Liver (tissue), 9 donors: Measurements from ENCODE around the gene CBLL1. TPM values are rescaled to one million over a fixed set of nuclear protein-coding genes. Genes with fewer than 3 reads are reported as not detected.

Source experiments
- DNase-seq: peaks from one replicate; pipeline ENCODE4 v3.0.0-alpha.2; 2017; ENCODE audit warnings: low spot score
- H3K27ac ChIP-seq, 2 donors: one replicate each; pipeline ENCODE4 v1.7.0; 2013; ENCODE audit warnings: inconsistent platforms in 2 of 2, low read length in 2 of 2, control low read depth in 1 of 2, low read depth in 1 of 2, mild to moderate bottlenecking in 1 of 2
- H3K27me3 ChIP-seq, 4 donors: one replicate each; pipeline versions ENCODE4 v1.6.1 to v1.7.0; 2013; ENCODE audit warnings: low read length in 3 of 4, inconsistent platforms in 1 of 4, mild to moderate bottlenecking in 1 of 4, moderate library complexity in 1 of 4; ENCODE audit not compliant: control insufficient read depth in 4 of 4, insufficient read depth in 4 of 4
- H3K36me3 ChIP-seq, 4 donors: one replicate each; pipeline versions ENCODE4 v1.6.1 to v1.7.0; 2013; ENCODE audit warnings: low read length in 3 of 4, mild to moderate bottlenecking in 3 of 4, low read depth in 1 of 4, moderate library complexity in 1 of 4; ENCODE audit not compliant: control insufficient read depth in 4 of 4, insufficient read depth in 3 of 4
- H3K4me1 ChIP-seq, 4 donors: one replicate each; pipeline versions ENCODE4 v1.6.1 to v1.7.0; 2013; ENCODE audit warnings: low read length in 3 of 4, mild to moderate bottlenecking in 3 of 4, moderate library complexity in 1 of 4; ENCODE audit not compliant: control insufficient read depth in 4 of 4, insufficient read depth in 4 of 4
- H3K4me3 ChIP-seq, 3 donors: one replicate each; pipeline versions ENCODE4 v1.6.1 to v1.7.0; 2013; ENCODE audit warnings: low read length in 3 of 3, control low read depth in 1 of 3, low read depth in 1 of 3, mild to moderate bottlenecking in 1 of 3
- H3K9ac ChIP-seq, 2 donors: one replicate each; pipeline ENCODE4 v1.7.0; 2013; ENCODE audit warnings: low read length in 2 of 2, mild to moderate bottlenecking in 2 of 2, moderate library complexity in 2 of 2, control low read depth in 1 of 2, low read depth in 1 of 2
- H3K9me3 ChIP-seq, 4 donors: one replicate each; pipeline versions ENCODE4 v1.6.1 to v1.7.0; 2013; ENCODE audit warnings: low read length in 3 of 4; ENCODE audit not compliant: control insufficient read depth in 4 of 4
- EGR1 ChIP-seq, 2 donors: IDR thresholded peaks; 2 replicates each; pipeline ENCODE4 v1.6.1; 2016 to 2018; ENCODE audit warnings: antibody characterized with exemption in 2 of 2, low read depth in 2 of 2
- FOXA1 ChIP-seq: IDR thresholded peaks from 2 replicates; pipeline ENCODE4 v1.6.1; 2016; ENCODE audit warnings: antibody characterized with exemption
- GABPA ChIP-seq, 2 donors: IDR thresholded peaks in 1 of 2; conservative IDR thresholded peaks in 1 of 2; 2 replicates each; pipeline ENCODE4 v1.6.1; 2016; ENCODE audit warnings: antibody characterized with exemption in 2 of 2, mild to moderate bottlenecking in 1 of 2, moderate library complexity in 1 of 2
- HNF4A ChIP-seq, 2 donors: conservative IDR thresholded peaks; 2 replicates each; pipeline ENCODE4 v1.6.1; 2016; ENCODE audit warnings: antibody characterized with exemption in 2 of 2, mild to moderate bottlenecking in 2 of 2
- JUND ChIP-seq, 2 donors: IDR thresholded peaks; 2 replicates each; pipeline ENCODE4 v1.6.1; 2016; ENCODE audit warnings: antibody characterized with exemption in 2 of 2
- MAX ChIP-seq: IDR thresholded peaks from 2 replicates; pipeline ENCODE4 v1.6.1; 2016; ENCODE audit warnings: antibody characterized with exemption
- NR2F2 ChIP-seq: IDR thresholded peaks from 2 replicates; pipeline ENCODE4 v1.6.1; 2016; ENCODE audit warnings: antibody characterized with exemption
- RAD21 ChIP-seq, 2 donors: IDR thresholded peaks; 2 replicates each; pipeline ENCODE4 v1.6.1; 2016; ENCODE audit warnings: antibody characterized with exemption in 2 of 2, mild to moderate bottlenecking in 2 of 2
- RXRA ChIP-seq, 2 donors: IDR thresholded peaks; 2 replicates each; pipeline ENCODE4 v1.6.1; 2017 to 2018; ENCODE audit warnings: antibody characterized with exemption in 2 of 2, mild to moderate bottlenecking in 1 of 2
- TAF1 ChIP-seq: conservative IDR thresholded peaks from 2 replicates; pipeline ENCODE4 v1.6.1; 2016; ENCODE audit warnings: antibody characterized with exemption, mild to moderate bottlenecking
- ZBTB33 ChIP-seq: IDR thresholded peaks from 2 replicates; pipeline ENCODE4 v1.6.1; 2016; ENCODE audit warnings: antibody characterized with exemption
- WGBS: extraction: QIAGEN DNeasy Blood & Tissue Kit; methylation state at CpG from one replicate; pipeline ENCODE4 v1.1.7; 2013; 5-methylcytosine and 5-hydroxymethylcytosine counted together
- polyA plus RNA-seq, 2 donors: library from polyadenylated mRNA; stranded (reverse) in 1 of 2; unstranded in 1 of 2; fragments of 200-250 nt in 1 of 2; fragments of >200 nt in 1 of 2; fragmentation: Nextera tagmentation in 1 of 2; extraction: Ambion mirVana in 1 of 2; gene quantifications; one replicate each; pipeline versions ENCODE4 v1.2.1 to v1.2.3, GENCODE V29; 2013 to 2015
- total RNA-seq, 2 donors: library from RNA; depleted of rRNA; stranded (reverse); fragments of >200 nt; gene quantifications; one replicate each; pipeline ENCODE4 v1.2.3, GENCODE V29; 2014
- TF ChIP-seq, protein P1 (sequence below): fragments of 150-350 bp; IDR thresholded peaks from 2 replicates; pipeline ENCODE4 v1.5.1; 2017; ENCODE audit warnings: improper control_type of control experiment, low read depth, low read length; ENCODE audit not compliant: missing input control
- donor health status: healthy.
- donor health status: healthy.
- donor health status: healthy.
- donor health status: healthy.
- donor health status: healthy.

The CBLL1 gene
- total and polyA plus RNA-seq, 4 donors, result 5.2 to 17.0 (median 10.0) TPM

DNA sequence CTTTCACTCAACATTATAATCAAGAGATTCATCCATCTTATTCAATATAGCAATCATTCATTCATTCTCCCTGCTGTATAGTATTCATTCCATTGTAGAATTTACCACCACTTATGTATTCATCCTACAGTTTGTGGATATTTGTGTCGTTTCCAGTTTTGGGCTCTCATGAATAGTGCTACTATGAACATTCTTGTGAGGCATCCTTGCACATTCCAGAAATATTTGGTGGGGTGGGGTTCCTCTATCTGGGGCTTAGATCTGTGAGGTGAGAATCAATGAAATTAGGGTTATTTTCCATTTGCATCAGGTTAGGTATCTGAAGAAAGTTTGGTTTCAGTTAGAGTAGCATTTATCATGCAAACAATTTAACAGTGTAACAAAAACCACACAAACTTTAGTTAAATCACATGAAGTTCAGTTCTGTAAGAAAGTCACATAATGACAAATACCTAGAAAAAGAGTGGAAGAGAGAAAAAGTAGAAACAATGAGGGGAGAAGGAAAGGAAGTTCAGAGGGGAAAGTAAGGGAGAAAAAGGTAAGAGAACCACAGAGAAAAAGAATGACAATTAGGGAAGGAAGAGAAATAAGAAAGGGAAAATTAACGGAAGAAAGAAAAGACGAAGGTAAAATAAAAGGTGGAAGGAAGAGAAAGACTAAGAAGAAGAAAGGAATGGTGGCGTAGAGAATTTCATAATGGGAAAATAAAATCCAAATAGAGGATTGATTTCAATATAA lies 25.3 kb upstream of the CBLL1 start:
- no peak for DNase-seq
- H3K36me3 ChIP-seq, result no peaks in the 10 kb centered on the region
- no peaks in the 10 kb centered on the region for H3K4me1 ChIP-seq
- peaks cover 0 to 4% (median 0%) of the 10 kb centered on the region in 4 donors for H3K27me3 ChIP-seq
- H3K27ac ChIP-seq, result no peak overlapping the region
- no peak overlapping the region for H3K9ac ChIP-seq
- TF ChIP-seq JUND (IDR thresholded peaks at IDR 0.05) (no peak), HNF4A (conservative IDR thresholded peaks at IDR 0.05) (no peak)
- TF ChIP-seq, protein P1, sequence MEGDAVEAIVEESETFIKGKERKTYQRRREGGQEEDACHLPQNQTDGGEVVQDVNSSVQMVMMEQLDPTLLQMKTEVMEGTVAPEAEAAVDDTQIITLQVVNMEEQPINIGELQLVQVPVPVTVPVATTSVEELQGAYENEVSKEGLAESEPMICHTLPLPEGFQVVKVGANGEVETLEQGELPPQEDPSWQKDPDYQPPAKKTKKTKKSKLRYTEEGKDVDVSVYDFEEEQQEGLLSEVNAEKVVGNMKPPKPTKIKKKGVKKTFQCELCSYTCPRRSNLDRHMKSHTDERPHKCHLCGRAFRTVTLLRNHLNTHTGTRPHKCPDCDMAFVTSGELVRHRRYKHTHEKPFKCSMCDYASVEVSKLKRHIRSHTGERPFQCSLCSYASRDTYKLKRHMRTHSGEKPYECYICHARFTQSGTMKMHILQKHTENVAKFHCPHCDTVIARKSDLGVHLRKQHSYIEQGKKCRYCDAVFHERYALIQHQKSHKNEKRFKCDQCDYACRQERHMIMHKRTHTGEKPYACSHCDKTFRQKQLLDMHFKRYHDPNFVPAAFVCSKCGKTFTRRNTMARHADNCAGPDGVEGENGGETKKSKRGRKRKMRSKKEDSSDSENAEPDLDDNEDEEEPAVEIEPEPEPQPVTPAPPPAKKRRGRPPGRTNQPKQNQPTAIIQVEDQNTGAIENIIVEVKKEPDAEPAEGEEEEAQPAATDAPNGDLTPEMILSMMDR, result no peak
- 85% methylated on average over 4 of the region's 4 CpGs for WGBS
- H3K9me3 ChIP-seq, result no peaks in the 10 kb centered on the region
- H3K4me3 ChIP-seq, result no peak overlapping the region

DNA sequence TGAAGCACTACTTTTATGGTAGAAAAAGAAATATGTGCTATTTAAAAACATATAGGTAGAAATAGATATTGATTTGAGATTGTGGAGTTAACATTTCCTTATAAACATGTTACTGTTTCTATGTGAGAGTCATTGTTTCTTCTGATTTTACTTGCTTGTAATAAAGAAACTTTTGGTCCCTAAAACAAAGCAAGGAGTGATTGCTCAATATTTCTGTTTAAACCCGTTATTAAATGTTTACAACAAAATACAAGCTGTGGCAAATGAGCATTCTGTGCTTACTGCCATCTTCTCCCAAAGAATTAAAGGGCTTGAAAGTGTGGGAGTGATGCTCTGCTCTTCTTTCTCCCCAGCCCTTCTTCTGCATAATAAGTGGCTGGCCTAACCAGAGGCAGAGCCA lies 22.7 kb upstream of the CBLL1 start:
- H3K4me1 ChIP-seq, result no peaks in the 10 kb centered on the region
- no peak overlapping the region for H3K27ac ChIP-seq
- peaks cover 0 to 4% (median 0%) of the 10 kb centered on the region in 4 donors for H3K27me3 ChIP-seq
- DNase-seq, result no peak
- TF ChIP-seq, protein P1, result no peak
- no peak for TF ChIP-seq EGR1 (IDR thresholded peaks at IDR 0.05; ENCODE audit: low read depth in 2 of 2)
- no peak for TF ChIP-seq RAD21 (IDR thresholded peaks at IDR 0.05)
- no peak for TF ChIP-seq GABPA (IDR thresholded peaks at IDR 0.05 in 1 of 2, conservative IDR thresholded peaks at IDR 0.05 in 1 of 2)
- no peak for TF ChIP-seq JUND (IDR thresholded peaks at IDR 0.05)
- no peak for TF ChIP-seq HNF4A (conservative IDR thresholded peaks at IDR 0.05)
- TF ChIP-seq FOXA1, result no peak
- no peak for TF ChIP-seq TAF1
- TF ChIP-seq ZBTB33, result no peak
- TF ChIP-seq MAX, result no peak
- no peak for TF ChIP-seq NR2F2
- no peak for TF ChIP-seq RXRA (IDR thresholded peaks at IDR 0.05)
- H3K36me3 ChIP-seq, result no peaks in the 10 kb centered on the region
- H3K9me3 ChIP-seq, result no peaks in the 10 kb centered on the region
- no peak overlapping the region for H3K9ac ChIP-seq
- WGBS, result 40% methylated on average over 1 of the region's 1 CpG
- no peak overlapping the region for H3K4me3 ChIP-seq
